ENCODE results near the gene CRADD.
A peak's percentile ranks its signal among the peaks of the same experiment; 100 is the strongest.
"Not testable (repeated sequence)": the region's sequence is repeated elsewhere in the genome, so short reads cannot be mapped to it uniquely, and the experiment has no call there.

CRADD gene

GRCh38 chr12:93850481-93851256, 173.5 kb downstream of the CRADD start:
- no peak for DNase-seq

GRCh38 chr12:93851257-93851671, 174.1 kb downstream of the CRADD start:
- DNase-seq = peak; percentile 21

- DNase-seq = no peak
Observed at GRCh38 chr12:93852173-93852591, 175.0 kb downstream of the CRADD start.

GRCh38 chr12:93853698-93854478, 176.7 kb downstream of the CRADD start:
- DNase-seq = no peak

- no peak for DNase-seq
Observed at GRCh38 chr12:93855261-93855660, 178.1 kb downstream of the CRADD start.

GRCh38 chr12:93856611-93857010, 179.4 kb downstream of the CRADD start:
- no peak for DNase-seq

- no peak for DNase-seq
Observed at GRCh38 chr12:93857279-93857938, 180.2 kb downstream of the CRADD start.

GRCh38 chr12:93857991-93858447, 180.8 kb downstream of the CRADD start:
- DNase-seq = no peak

- no peak for DNase-seq
Observed at GRCh38 chr12:93860668-93861373, 183.6 kb downstream of the CRADD start.

GRCh38 chr12:93862424-93862823, 185.2 kb downstream of the CRADD start:
- no peak for DNase-seq

- no peak for DNase-seq
Observed at GRCh38 chr12:93865751-93866150, 188.6 kb downstream of the CRADD start.

GRCh38 chr12:93868771-93869170, 191.6 kb downstream of the CRADD start:
- no peak for DNase-seq

- DNase-seq = no peak
Observed at GRCh38 chr12:93870020-93870795, 193.0 kb downstream of the CRADD start.

- not testable (repeated sequence) for DNase-seq
Observed at GRCh38 chr12:93871566-93871965, 194.4 kb downstream of the CRADD start.

- DNase-seq = no peak
Observed at GRCh38 chr12:93873561-93873960, 196.4 kb downstream of the CRADD start.

- DNase-seq = no peak
Observed at GRCh38 chr12:93875157-93875556, 198.0 kb downstream of the CRADD start.

- no peak for DNase-seq
Observed at GRCh38 chr12:93876360-93876759, 199.2 kb downstream of the CRADD start.

- no peak for DNase-seq
Observed at GRCh38 chr12:93877446-93877845, 200.3 kb downstream of the CRADD start.

GRCh38 chr12:93879476-93880421, 202.6 kb downstream of the CRADD start:
- DNase-seq = no peak

GRCh38 chr12:93880853-93881522, 203.8 kb downstream of the CRADD start:
- DNase-seq = no peak
